Transverse colon (tissue), 4 donors: ENCODE measurements around the gene SP140. TPM values are rescaled to one million over a fixed set of nuclear protein-coding genes. Genes with fewer than 3 reads are reported as not detected.
"Not testable (repeated sequence)": the region's sequence is repeated elsewhere in the genome, so short reads cannot be mapped to it uniquely, and the experiment has no call there.

Experiments
- DNase-seq: peaks from one replicate; pipeline ENCODE4 v3.0.0-alpha.2; 2019
- H3K27ac ChIP-seq, 4 donors: fragments of 200-600 bp; sonication (generic); 2 replicates each; pipeline ENCODE4 v1.5.1; 2016 to 2018; ENCODE audit warnings: inconsistent platforms in 4 of 4
- H3K27me3 ChIP-seq: fragments of 200-600 bp; sonication (generic); 2 replicates; pipeline ENCODE4 v1.5.1; 2017; ENCODE audit warnings: inconsistent platforms
- H3K36me3 ChIP-seq, 4 donors: fragments of 200-600 bp; sonication (generic); 2 replicates each; pipeline ENCODE4 v1.5.1; 2017 to 2019; ENCODE audit warnings: inconsistent platforms in 4 of 4
- H3K4me1 ChIP-seq, 4 donors: fragments of 200-600 bp; sonication (generic); 2 replicates each; pipeline ENCODE4 v1.5.1; 2017 to 2020; ENCODE audit warnings: inconsistent platforms in 4 of 4
- H3K4me3 ChIP-seq, 4 donors: fragments of 200-600 bp; sonication (generic); 1 replicate in 1 of 4; 2 replicates in 3 of 4; pipeline versions ENCODE4 v1.5.1 to v1.6.1; 2017 to 2019; ENCODE audit warnings: inconsistent platforms in 4 of 4
- H3K9me3 ChIP-seq, 2 donors: fragments of 200-600 bp; sonication (generic); 2 replicates each; pipeline ENCODE4 v1.5.1; 2017 to 2019; ENCODE audit warnings: inconsistent platforms in 2 of 2
- CTCF ChIP-seq, 5 experiments: fragments of 200-600 bp in 3 of 5; fragments of 450-650 bp in 2 of 5; sonication (generic) in 3 of 5; IDR thresholded peaks; 1 replicate in 2 of 5; 2 replicates in 3 of 5; pipeline ENCODE4 v1.5.1; 2016 to 2017; ENCODE audit warnings: antibody characterized with exemption in 5 of 5, inconsistent platforms in 3 of 5, mild to moderate bottlenecking in 2 of 5, moderate library complexity in 1 of 5
- EP300 ChIP-seq: sonication (generic); formaldehyde crosslinking; IDR thresholded peaks from one replicate; pipeline ENCODE4 v1.6.1; 2017; ENCODE audit warnings: antibody characterized with exemption, low read depth
- POLR2A ChIP-seq: fragments of 450-650 bp; IDR thresholded peaks from one replicate; pipeline ENCODE4 v1.6.1; 2016; ENCODE audit warnings: antibody characterized with exemption, mild to moderate bottlenecking, moderate library complexity
- POLR2AphosphoS5 ChIP-seq, 3 donors: sonication (generic); formaldehyde crosslinking; IDR thresholded peaks; one replicate each; pipeline ENCODE4 v1.6.1; 2016; ENCODE audit warnings: antibody characterized with exemption in 3 of 3
- WGBS, 2 donors: methylation state at CpG; one replicate each; pipeline ENCODE4 v1.1.5; 2018; ENCODE audit warnings: low coverage in 1 of 2; 5-methylcytosine and 5-hydroxymethylcytosine counted together
- in situ Hi-C, 4 donors: fragments of 200-750 bp; cut with MboI; loops; one replicate each; pipeline versions ENCODE4 v1.15.0 to v1.15.1; 2017; ENCODE audit warnings: low sequenced_read_pairs in 3 of 4, low pct_ligation_motif_present in 1 of 4, low pct_unique_long_range_greater_than_20kb in 1 of 4
- intact Hi-C: fragments of 100-400 bp; cut with DNase I; formaldehyde crosslinking; loops from one replicate; pipeline ENCODE4 v1.15.1; 2023; ENCODE audit warnings: low total_unique reads
- total RNA-seq, 4 donors: library from RNA; depleted of rRNA; stranded (reverse); fragments of >200 nt; gene quantifications; one replicate each; pipeline ENCODE4 v1.1.0, GENCODE V29; 2016

SP140 gene
- total RNA-seq, 4 donors from 2014 or later, result 2.6 to 12.7 (median 7.3) TPM

DNA sequence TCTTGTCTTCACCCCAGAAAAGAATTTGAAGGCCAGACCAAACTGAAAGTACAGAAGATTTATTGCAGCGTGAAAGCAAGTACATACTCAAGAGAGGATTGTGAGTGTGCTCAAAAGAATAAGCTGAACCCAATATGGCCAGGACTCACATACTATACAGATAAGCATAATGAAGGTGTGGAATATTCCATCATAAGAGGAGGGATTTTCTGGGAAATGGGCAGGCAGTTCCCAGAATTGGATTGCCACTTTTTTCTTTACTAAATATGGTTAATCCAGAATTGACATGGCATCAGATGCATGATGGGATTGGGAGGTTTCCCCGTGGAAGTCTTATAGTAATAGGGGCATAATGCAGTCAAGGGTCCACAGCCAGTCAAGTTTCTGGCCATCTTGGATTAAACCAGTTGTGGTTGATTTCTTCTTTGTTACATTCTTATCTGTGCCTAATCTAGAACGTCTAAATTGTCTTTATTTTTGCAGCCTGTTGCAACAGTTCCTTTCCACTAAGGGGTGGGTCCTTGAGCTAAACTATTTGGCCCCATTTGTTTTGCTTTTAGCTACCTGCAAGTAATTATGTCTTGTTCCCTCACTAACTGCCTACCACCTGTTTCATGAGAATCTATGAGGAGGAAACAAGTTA, 110.4 kb downstream of the SP140 start:
- WGBS, 2 donors, result 75 to 82% methylated on average over 3 of the region's 3 CpGs
- Histone ChIP-seq H3K27ac (no peak overlapping the region), H3K36me3 (peaks cover 0 to 8% (median 0%) of the 10 kb centered on the region in 4 donors), H3K9me3 (no peaks in the 10 kb centered on the region), H3K27me3 (no peaks in the 10 kb centered on the region), H3K4me1 (no peaks in the 10 kb centered on the region), H3K4me3 (no peak overlapping the region)
- TF ChIP-seq CTCF (IDR thresholded peaks at IDR 0.05) (no peak), POLR2A (no peak), EP300 (no peak), POLR2AphosphoS5 (IDR thresholded peaks at IDR 0.05) (no peak)
- no peak for DNase-seq
- intact Hi-C loops (no loop called here), in situ Hi-C loops (no loop called here)

GRCh38 chr2:230341936-230342528, 116.5 kb downstream of the SP140 start:
- 93% methylated on average over 20 to 27 of the region's 33 CpGs for WGBS, 2 donors
- in situ Hi-C loops, H3K27ac ChIP-seq, H3K4me3 ChIP-seq, intact Hi-C loops, DNase-seq, H3K4me1 ChIP-seq, H3K27me3 ChIP-seq: not testable (repeated sequence)
- Histone ChIP-seq H3K36me3 (peaks cover 0 to 14% (median 0%) of the 10 kb centered on the region in 4 donors), H3K9me3 (peaks cover 8 to 12% of the 10 kb centered on the region in 2 donors)

DNA sequence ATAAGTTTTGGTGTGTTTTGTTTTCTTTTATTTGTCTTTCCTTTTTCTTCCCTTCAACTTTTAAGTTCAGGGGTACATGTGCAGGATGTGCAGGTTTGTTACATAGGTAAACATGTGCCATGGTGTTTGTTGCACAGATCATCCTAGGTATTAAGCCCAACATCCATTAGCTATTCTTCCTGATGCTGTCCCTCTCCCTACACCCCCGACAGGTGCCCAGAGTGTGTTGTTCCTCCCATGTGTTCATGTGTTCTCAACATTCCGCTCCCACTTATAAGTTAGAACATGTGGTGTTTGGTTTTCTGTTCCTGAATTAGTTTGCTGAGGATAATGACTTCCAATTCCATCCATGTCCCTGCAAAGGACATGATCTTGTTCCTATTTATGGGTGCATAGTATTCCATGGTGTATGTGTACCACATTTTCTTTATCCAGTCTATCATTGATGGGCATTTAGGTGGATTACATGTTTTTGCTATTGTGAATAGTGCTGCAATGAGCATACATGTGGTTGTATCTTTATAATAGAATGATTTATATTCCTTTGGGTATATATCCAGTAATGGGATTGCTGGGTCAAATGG, 117.6 kb downstream of the SP140 start:
- DNase-seq, in situ Hi-C loops, H3K4me3 ChIP-seq, H3K27me3 ChIP-seq, intact Hi-C loops, H3K4me1 ChIP-seq, H3K27ac ChIP-seq: not testable (repeated sequence)
- 94 to 100% methylated on average over 2 of the region's 2 CpGs for WGBS, 2 donors
- H3K9me3 ChIP-seq, result peaks cover 8 to 12% of the 10 kb centered on the region in 2 donors
- peaks cover 0 to 14% (median 0%) of the 10 kb centered on the region in 4 donors for H3K36me3 ChIP-seq

DNA sequence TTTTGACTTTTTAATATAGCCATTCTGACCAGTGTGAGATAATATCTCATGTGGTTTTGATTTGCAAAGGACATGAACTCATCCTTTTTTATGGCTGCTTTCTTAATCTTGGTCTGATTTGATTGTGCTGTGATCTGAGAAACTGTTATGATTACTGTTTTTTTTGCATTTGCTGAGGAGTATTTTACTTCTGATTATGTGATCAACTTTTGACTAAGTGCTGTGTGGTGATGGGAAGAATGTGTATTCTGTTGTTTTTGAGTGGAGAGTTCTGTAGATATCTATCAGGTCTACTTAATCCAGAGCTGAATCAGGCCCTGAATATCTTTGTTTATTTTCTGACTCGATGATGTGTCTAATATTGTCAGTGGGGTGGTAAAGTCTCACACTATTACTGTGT, 118.2 kb downstream of the SP140 start:
- TF ChIP-seq POLR2AphosphoS5 (IDR thresholded peaks at IDR 0.05) (no peak), EP300 (no peak)
- H3K27ac ChIP-seq, result no peak overlapping the region
- no peak for DNase-seq
- H3K27me3 ChIP-seq, result no peaks in the 10 kb centered on the region
- H3K4me3 ChIP-seq, result no peak overlapping the region
- intact Hi-C loops, result no loop called here
- no peaks in the 10 kb centered on the region for H3K4me1 ChIP-seq
- in situ Hi-C loops, result no loop called here
- peaks cover 0 to 14% (median 0%) of the 10 kb centered on the region in 4 donors for H3K36me3 ChIP-seq
- 77 to 80% methylated on average over 1 of the region's 1 CpG for WGBS, 2 donors
- H3K9me3 ChIP-seq, result peaks cover 8 to 12% of the 10 kb centered on the region in 2 donors

- H3K4me3 ChIP-seq, result no peak overlapping the region
- H3K4me1 ChIP-seq, result no peaks in the 10 kb centered on the region
- H3K27ac ChIP-seq, result no peak overlapping the region
- peaks cover 0 to 14% (median 0%) of the 10 kb centered on the region in 4 donors for H3K36me3 ChIP-seq
- in situ Hi-C loops, result no loop called here
- H3K9me3 ChIP-seq, result peaks cover 8 to 12% of the 10 kb centered on the region in 2 donors
- TF ChIP-seq POLR2A, result no peak
- TF ChIP-seq EP300, result no peak
- no peak for TF ChIP-seq POLR2AphosphoS5 (IDR thresholded peaks at IDR 0.05)
- TF ChIP-seq CTCF (IDR thresholded peaks at IDR 0.05), result no peak
- DNase-seq, result no peak
- H3K27me3 ChIP-seq, result no peaks in the 10 kb centered on the region
- intact Hi-C loops, result no loop called here
- 96 to 100% methylated on average over 1 of the region's 1 CpG for WGBS, 2 donors
These were observed 120.9 kb downstream of the SP140 start for GRCh38 chr2:230346465-230346864.
